IMR-90 (cell line): ENCODE data around the gene BCDIN3D. TPM values are rescaled to one million over a fixed set of nuclear protein-coding genes. Genes with fewer than 3 reads are reported as not detected.

Source experiments
- ATAC-seq: fragments of 200-7000 bp; cut with Tn5 transposase; 2 replicates; pipeline ENCODE4 v1.9.1; 2020; ENCODE audit warnings: low read depth, mild to moderate bottlenecking, moderate library complexity
- BruUV-seq: library from RNA; stranded (reverse); fragments of 400-500 nt; replicated peaks from 2 replicates; lab custom pipeline; 2021; lab: Mats Ljungman, UMichigan
- CTCF ChIA-PET: fragments of 300-600 bp; formaldehyde crosslinking; extraction: SDS; loops from one replicate; lab custom pipeline; 2021; ENCODE audit warnings: antibody characterized with exemption; lab: Yijun Ruan, JAX
- POLR2A ChIA-PET: fragments of 300-600 bp; sonication (Branson Sonifier 250); formaldehyde crosslinking; loops from one replicate; lab custom pipeline; 2022; ENCODE audit warnings: antibody characterized with exemption; ENCODE audit not compliant: unreplicated experiment; lab: Charles Lee
- DNase-seq: peaks from one replicate; pipeline ENCODE4 v3.0.0; 2013
- H2AFZ ChIP-seq: replicated peaks from 2 replicates; pipeline ENCODE3; 2013; ENCODE audit warnings: low read length, mild to moderate bottlenecking; ENCODE audit not compliant: poor library complexity
- H2AK5ac ChIP-seq: 2 replicates; pipeline ENCODE4 v1.6.1; 2013; ENCODE audit warnings: low read depth, low read length, inconsistent platforms
- H2AK9ac ChIP-seq: replicated peaks from 2 replicates; pipeline ENCODE3; 2013; ENCODE audit warnings: mild to moderate bottlenecking, low read depth, low read length, moderate library complexity; ENCODE audit not compliant: poor library complexity
- H2BK120ac ChIP-seq: 2 replicates; pipeline ENCODE4 v1.6.1; 2013; ENCODE audit warnings: low read depth, low read length, inconsistent platforms
- H2BK15ac ChIP-seq: 3 replicates; pipeline ENCODE4 v1.6.1; 2013; ENCODE audit warnings: low read depth, low read length, inconsistent platforms
- H2BK20ac ChIP-seq: 2 replicates; pipeline ENCODE4 v1.6.1; 2013; ENCODE audit warnings: low read depth, mild to moderate bottlenecking, inconsistent platforms, low read length, moderate library complexity
- H2BK5ac ChIP-seq: 2 replicates; pipeline ENCODE4 v1.6.1; 2013; ENCODE audit warnings: mild to moderate bottlenecking, low read depth, low read length, inconsistent platforms; ENCODE audit not compliant: poor library complexity, severe bottlenecking
- H3K14ac ChIP-seq: replicated peaks from 2 replicates; pipeline ENCODE4 v1.6.1; 2013; ENCODE audit warnings: low read depth, low read length, inconsistent platforms
- H3K18ac ChIP-seq: 2 replicates; pipeline ENCODE4 v1.6.1; 2013; ENCODE audit warnings: low read depth, low read length, control low read depth
- H3K23ac ChIP-seq: 2 replicates; pipeline ENCODE4 v1.6.1; 2013; ENCODE audit warnings: low read depth, low read length, inconsistent platforms
- H3K27ac ChIP-seq: 2 replicates; pipeline ENCODE4 v1.5.1; 2013; ENCODE audit warnings: mild to moderate bottlenecking, control low read depth, low read length; ENCODE audit not compliant: insufficient read depth
- H3K27me3 ChIP-seq: 2 replicates; pipeline ENCODE4 v1.6.1; 2013; ENCODE audit warnings: low read length; ENCODE audit not compliant: control insufficient read depth, insufficient read depth
- H3K36me3 ChIP-seq: 2 replicates; pipeline ENCODE4 v1.6.1; 2013; ENCODE audit warnings: low read length, mixed read lengths; ENCODE audit not compliant: control insufficient read depth, insufficient read depth
- H3K4ac ChIP-seq: 2 replicates; pipeline ENCODE4 v1.6.1; 2013; ENCODE audit warnings: low read depth, low read length, inconsistent platforms
- H3K4me1 ChIP-seq: 2 replicates; pipeline ENCODE4 v1.6.1; 2013; ENCODE audit warnings: low read length, mixed read lengths; ENCODE audit not compliant: control insufficient read depth, insufficient read depth
- H3K4me2 ChIP-seq: 2 replicates; pipeline ENCODE4 v1.6.1; 2013; ENCODE audit warnings: low read depth, mild to moderate bottlenecking, control low read depth, low read length, moderate library complexity
- H3K4me3 ChIP-seq: 2 replicates; pipeline ENCODE4 v1.5.1; 2013; ENCODE audit warnings: low read depth, mild to moderate bottlenecking, control low read depth, low read length, moderate library complexity; ENCODE audit not compliant: insufficient read depth
- H3K56ac ChIP-seq: 2 replicates; pipeline ENCODE4 v1.6.1; 2013; ENCODE audit warnings: low read length, inconsistent platforms; ENCODE audit not compliant: insufficient read depth; ENCODE audit errors: extremely low read depth
- H3K79me1 ChIP-seq, 2 experiments: 2 replicates each; pipeline ENCODE4 v1.6.1; 2013; ENCODE audit warnings: low read length in 2 of 2, inconsistent platforms in 1 of 2, low read depth in 1 of 2
- H3K9ac ChIP-seq: 2 replicates; pipeline ENCODE4 v1.6.1; 2013; ENCODE audit warnings: low read depth, low read length, control low read depth
- H3K9me1 ChIP-seq: 2 replicates; pipeline ENCODE4 v1.6.1; 2013; ENCODE audit warnings: low read length, inconsistent platforms; ENCODE audit not compliant: insufficient read depth
- H3K9me3 ChIP-seq: 2 replicates; pipeline ENCODE4 v1.6.1; 2013; ENCODE audit warnings: low read length; ENCODE audit not compliant: control insufficient read depth, insufficient read depth
- H4K20me1 ChIP-seq: 2 replicates; pipeline ENCODE4 v1.6.1; 2013; ENCODE audit warnings: low read length, inconsistent platforms; ENCODE audit not compliant: insufficient read depth
- H4K5ac ChIP-seq: 2 replicates; pipeline ENCODE4 v1.6.1; 2013; ENCODE audit warnings: mild to moderate bottlenecking, low read depth, low read length, control low read depth
- H4K8ac ChIP-seq, 2 experiments: 2 replicates each; pipeline ENCODE4 v1.6.1; 2013; ENCODE audit warnings: low read depth in 2 of 2, low read length in 2 of 2, control low read depth in 1 of 2, inconsistent platforms in 1 of 2
- H4K91ac ChIP-seq: 2 replicates; pipeline ENCODE4 v1.6.1; 2013; ENCODE audit warnings: low read depth, low read length, inconsistent platforms; ENCODE audit not compliant: insufficient read depth
- CEBPB ChIP-seq: IDR thresholded peaks from 2 replicates; pipeline ENCODE4 v1.6.1; 2012; ENCODE audit warnings: low read depth, low read length, improper control_type of control experiment
- WGBS, 2 experiments: methylation state at CpG; one replicate each; pipeline versions ENCODE4 v1.1.5 to v1.1.7; 2013; ENCODE audit warnings: missing lambda C conversion rate in 2 of 2; ENCODE audit not compliant: insufficient read length in 1 of 2; ENCODE audit errors: extremely low coverage in 2 of 2; 5-methylcytosine and 5-hydroxymethylcytosine counted together
- dilution Hi-C: fragments of 300-500 bp; cut with HindIII; formaldehyde crosslinking; loops from one replicate; pipeline ENCODE4 v1.14.3; 2018; ENCODE audit warnings: low sequenced_read_pairs; ENCODE audit not compliant: unreplicated experiment
- in situ Hi-C: fragments of 300-500 bp; cut with MboI; formaldehyde crosslinking; loops from 3 replicates; pipeline ENCODE4 v1.14.3; 2019; ENCODE audit warnings: low sequenced_read_pairs, inconsistent platforms, mixed read lengths
- intact Hi-C: fragments of 100-400 bp; cut with micrococcal nuclease; formaldehyde crosslinking; loops from 2 replicates; pipeline ENCODE4 v1.10.0; 2022
- polyA plus RNA-seq, 3 experiments: library from polyadenylated mRNA; depleted of rRNA; stranded (reverse); fragments of >200 nt; gene quantifications; 2 replicates each; pipeline ENCODE4 v1.2.3, GENCODE V29; 2012; ENCODE audit warnings: low replicate concordance in 1 of 3
- total RNA-seq: library from RNA; depleted of rRNA; stranded (reverse); fragments of >200 nt; gene quantifications from 2 replicates; pipeline ENCODE4 v1.2.3, GENCODE V29; 2012

Gene BCDIN3D
- total and polyA plus RNA-seq, 2 of the 4 experiments (the other 2 are of a cell fraction) = 2.3 TPM

DNA sequence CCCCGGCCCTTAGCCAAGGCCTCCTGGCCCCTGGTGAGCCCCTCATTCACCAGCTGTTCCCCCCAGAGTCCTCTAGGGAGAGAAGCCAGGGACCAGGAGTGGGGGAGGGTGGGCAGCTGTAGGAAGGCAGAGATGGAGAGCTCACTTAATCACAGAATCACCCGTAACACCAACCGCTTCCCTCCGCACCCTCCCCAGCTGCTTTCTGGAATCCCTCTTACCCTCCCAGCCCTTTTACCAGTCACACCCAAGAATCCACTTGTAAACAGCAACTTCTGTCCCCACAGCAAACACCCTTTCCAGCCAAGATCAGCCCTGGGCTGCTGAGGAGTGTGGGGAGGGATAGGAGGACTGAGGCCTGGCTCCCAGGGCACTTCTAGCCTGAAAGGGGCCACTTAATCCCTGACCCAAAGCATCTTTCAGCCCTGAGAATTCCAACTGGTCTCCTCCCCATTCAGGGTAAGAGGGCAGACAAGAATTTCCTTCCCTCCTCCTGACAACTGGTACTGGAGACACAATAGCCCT, 33.5 kb downstream of the BCDIN3D start:
- H4K91ac ChIP-seq = no peak overlapping the region
- BruUV-seq = no TSS peak
- no peak overlapping the region; a peak in 1 of 4 replicates for H4K8ac ChIP-seq
- no peak for DNase-seq
- peak; percentile 49 for ATAC-seq
- H2BK5ac ChIP-seq = no peak overlapping the region
- H2AFZ ChIP-seq = no peak overlapping the region
- H3K4me1 ChIP-seq = peaks cover 18% of the 10 kb centered on the region
- POLR2A ChIA-PET = no interaction called here
- dilution Hi-C loops = no loop called here
- H3K4ac ChIP-seq = no peak overlapping the region
- intact Hi-C loops = no loop called here
- H3K4me3 ChIP-seq = no peak overlapping the region
- H3K27ac ChIP-seq = no peak overlapping the region
- no peak overlapping the region for H2BK120ac ChIP-seq
- H3K79me1 ChIP-seq = peaks cover 24 to 90% of the 10 kb centered on the region in 2 experiments
- H3K36me3 ChIP-seq = peaks cover 26% of the 10 kb centered on the region
- peak overlapping the region; percentile 29; the same call in 1 of the 2 replicates for H3K23ac ChIP-seq
- no peak overlapping the region for H3K56ac ChIP-seq
- peaks cover 10% of the 10 kb centered on the region for H3K9me1 ChIP-seq
- in situ Hi-C loops = no loop called here
- no peak overlapping the region for H3K18ac ChIP-seq
- no peak overlapping the region; the same call in 1 of the 2 replicates for H4K5ac ChIP-seq
- TF ChIP-seq CEBPB = no peak
- WGBS, 2 experiments = no CpG with 5 or more reads among the region's 4 CpGs
- H2AK9ac ChIP-seq = peak overlapping the region; percentile 61
- no peak overlapping the region; the same call in 1 of the 2 replicates for H3K4me2 ChIP-seq
- H2BK20ac ChIP-seq = no peak overlapping the region
- no peak overlapping the region for H3K9ac ChIP-seq
- no peaks in the 10 kb centered on the region for H3K9me3 ChIP-seq
- no peak overlapping the region for H3K14ac ChIP-seq
- H2BK15ac ChIP-seq = no peak overlapping the region
- CTCF ChIA-PET = no interaction called here
- H4K20me1 ChIP-seq = peaks cover 85% of the 10 kb centered on the region
- peak overlapping the region; percentile 8; the same call in 1 of the 2 replicates for H2AK5ac ChIP-seq
- no peaks in the 10 kb centered on the region for H3K27me3 ChIP-seq
